ENCODE results near the gene SNCAIP. TPM values are rescaled to one million over a fixed set of nuclear protein-coding genes. Genes with fewer than 3 reads are reported as not detected.

Gene SNCAIP
- total RNA-seq, 1 donor from 2014 or later = 1.2 TPM

- intact Hi-C loops (cut with DNase I) = no loop called here
- ATAC-seq (ENCODE audit: poor library complexity) (no peak), DNase-seq (no peak)
These were observed 508 bp upstream of the SNCAIP start for GRCh38 chr5:122311497-122311960.

DNA sequence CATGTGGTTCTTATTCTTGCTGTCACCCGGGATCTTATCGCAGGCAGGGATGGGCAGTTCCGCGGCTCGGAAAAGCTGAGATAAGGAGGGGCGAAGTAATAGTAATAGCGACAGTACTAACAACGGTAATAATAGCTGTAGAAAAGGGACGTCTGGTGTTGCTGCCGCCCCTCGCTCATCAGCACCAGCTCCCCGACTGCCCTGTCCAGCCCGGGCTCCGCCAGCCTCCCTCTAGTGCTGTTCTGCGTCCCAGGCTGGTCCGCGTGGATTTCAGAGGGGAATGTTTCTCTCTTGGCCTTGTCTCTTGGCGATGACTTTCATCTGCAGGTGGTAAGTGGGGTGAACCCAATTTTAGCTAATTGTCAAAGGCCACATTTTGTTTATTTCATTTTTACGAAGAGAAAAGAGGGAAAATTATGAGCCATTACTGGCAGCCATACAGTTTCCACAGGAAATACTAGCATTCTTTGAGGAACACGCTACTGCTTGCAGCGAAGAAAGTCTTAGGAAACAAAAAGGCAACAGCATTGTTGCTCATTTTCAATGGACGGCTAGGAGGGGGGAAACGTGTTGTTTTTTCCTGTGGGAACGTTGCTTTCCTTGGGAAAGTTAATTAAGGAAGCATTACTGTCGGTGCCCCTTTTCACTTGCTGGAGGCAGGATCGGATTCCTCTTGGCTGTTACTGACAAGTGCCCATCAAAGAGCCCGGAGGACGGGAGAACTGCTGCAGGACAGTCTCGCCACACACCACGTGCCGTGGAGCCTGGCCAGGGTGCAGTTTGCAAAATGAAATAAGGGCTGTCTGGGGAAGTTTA, 762 bp downstream of the SNCAIP start:
- DNase-seq (no peak), ATAC-seq (ENCODE audit: poor library complexity) (peak; percentile 57)
- intact Hi-C loops (cut with DNase I) = no loop called here

- no peak for DNase-seq
- no peak for ATAC-seq (ENCODE audit: poor library complexity)
- intact Hi-C loops (cut with DNase I) = no loop called here
These were observed 2.0 kb downstream of the SNCAIP start for GRCh38 chr5:122314036-122314435.

- intact Hi-C loops (cut with DNase I) = no loop called here
- ATAC-seq (ENCODE audit: poor library complexity) (no peak), DNase-seq (no peak)
These were observed 3.5 kb downstream of the SNCAIP start for GRCh38 chr5:122315521-122315920.

DNA sequence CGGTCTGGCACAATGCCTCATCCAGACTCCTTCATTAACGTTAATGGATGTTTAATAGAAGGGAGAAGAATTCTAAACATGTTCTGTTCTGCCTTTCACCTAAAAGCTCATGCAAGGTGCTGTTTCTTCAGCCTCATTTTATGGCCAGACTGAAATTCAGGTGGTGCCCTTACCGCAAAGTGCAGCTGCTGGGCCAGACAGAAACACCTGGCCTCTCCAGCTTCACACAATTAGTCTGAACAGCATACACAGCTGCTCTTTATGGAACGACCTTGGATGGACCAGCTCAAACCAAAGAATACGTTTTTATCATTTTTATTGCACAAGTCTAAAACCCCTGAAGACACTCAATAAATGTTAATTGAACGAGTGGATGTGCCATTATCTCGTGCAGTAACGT, 4.6 kb downstream of the SNCAIP start:
- DNase-seq = no peak
- intact Hi-C loops (cut with DNase I) = no loop called here
- ATAC-seq (ENCODE audit: poor library complexity) = no peak

DNA sequence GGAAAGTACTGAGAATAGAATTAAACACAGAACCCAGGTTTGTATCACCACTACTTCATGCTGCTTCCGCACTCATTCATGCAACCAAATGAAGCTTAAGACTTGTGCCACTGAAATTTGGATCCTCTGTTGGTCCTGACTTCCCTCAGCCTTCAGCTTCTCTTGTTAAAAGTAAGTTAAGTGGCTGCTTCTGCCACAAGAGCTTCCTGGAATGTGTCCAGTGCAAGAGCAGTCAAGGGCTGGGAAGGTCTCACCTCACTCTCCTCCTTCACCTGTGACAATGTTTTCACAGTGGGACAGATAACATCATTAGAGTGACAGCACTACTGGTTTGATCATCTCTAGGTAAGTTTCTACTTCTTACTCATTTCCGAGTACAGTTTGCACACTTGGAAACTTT, 7.9 kb downstream of the SNCAIP start:
- intact Hi-C loops (cut with DNase I) = no loop called here
- DNase-seq = no peak

DNA sequence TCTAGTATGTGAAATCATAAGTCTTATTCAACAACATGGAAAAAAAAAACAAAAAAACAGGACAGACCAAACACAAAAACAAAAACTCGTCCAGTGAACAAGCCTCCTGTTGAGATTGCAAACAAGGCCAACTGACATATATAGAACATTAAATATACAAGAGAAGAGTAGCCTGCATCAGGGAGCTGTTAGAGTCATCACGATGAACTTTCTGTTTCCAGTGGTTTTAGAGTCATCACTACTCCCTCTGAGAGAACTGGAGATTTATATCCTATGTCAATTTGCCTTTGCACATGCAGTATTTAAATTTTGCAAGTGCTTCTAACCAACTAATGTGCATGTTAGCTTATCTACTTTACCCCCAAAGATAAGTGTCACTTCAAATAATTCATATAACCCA, 9.9 kb downstream of the SNCAIP start:
- ATAC-seq (ENCODE audit: poor library complexity) = no peak
- DNase-seq = no peak
- intact Hi-C loops (cut with DNase I) = no loop called here

More for the DNA sequence above, 7.9 kb downstream of the SNCAIP start:
- peak; percentile 58 for ATAC-seq (ENCODE audit: poor library complexity)

GRCh38 chr5:122322801-122323548, 10.9 kb downstream of the SNCAIP start:
- intact Hi-C loops (cut with DNase I) = no loop called here
- ATAC-seq (ENCODE audit: poor library complexity) (peak; percentile 78), DNase-seq (no peak)

DNA sequence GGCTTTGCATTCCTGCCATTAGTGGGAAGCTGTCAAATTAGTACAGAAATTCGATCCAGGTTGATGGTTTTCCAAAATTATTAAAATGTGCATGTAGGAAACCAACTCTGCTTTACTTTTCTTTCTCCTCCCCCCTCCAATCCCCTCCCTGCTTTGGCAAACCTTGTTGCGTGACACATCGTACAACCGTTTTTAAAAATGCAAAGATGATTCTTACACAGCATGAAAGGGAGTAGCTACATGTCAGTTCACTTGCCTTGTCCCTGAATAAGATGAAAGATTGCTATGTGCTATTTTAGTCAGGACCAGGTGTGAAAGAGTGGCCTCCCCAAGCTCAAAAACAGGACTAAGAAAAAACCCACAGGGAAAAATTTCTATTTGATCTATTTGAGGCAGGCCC, 11.7 kb downstream of the SNCAIP start:
- no peak for DNase-seq
- intact Hi-C loops (cut with DNase I) = no loop called here
- no peak for ATAC-seq (ENCODE audit: poor library complexity)

- ATAC-seq (ENCODE audit: poor library complexity) (no peak), DNase-seq (no peak)
- intact Hi-C loops (cut with DNase I) = no loop called here
These were observed 15.1 kb downstream of the SNCAIP start for GRCh38 chr5:122327110-122327509.

DNA sequence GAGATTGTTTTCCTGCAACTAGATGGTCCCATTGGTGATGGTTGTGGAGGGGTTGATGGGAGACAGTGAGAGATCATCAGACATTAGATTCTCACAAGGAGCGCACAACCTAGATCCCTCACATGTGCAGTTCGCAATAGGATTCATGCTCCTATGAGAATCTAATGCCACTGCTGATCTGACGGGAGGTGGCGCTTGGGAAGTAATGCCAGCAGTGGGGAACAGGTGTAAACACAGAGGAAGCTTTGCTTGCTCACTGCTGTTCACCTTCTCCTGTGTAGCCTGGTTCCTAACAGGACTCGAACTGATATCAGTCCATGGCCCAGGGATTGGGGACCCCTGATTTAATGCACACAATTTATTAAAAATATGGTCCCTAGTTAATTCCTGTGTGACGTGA, 18.8 kb downstream of the SNCAIP start:
- DNase-seq (no peak), ATAC-seq (ENCODE audit: poor library complexity) (no peak)
- intact Hi-C loops (cut with DNase I) = no loop called here

DNA sequence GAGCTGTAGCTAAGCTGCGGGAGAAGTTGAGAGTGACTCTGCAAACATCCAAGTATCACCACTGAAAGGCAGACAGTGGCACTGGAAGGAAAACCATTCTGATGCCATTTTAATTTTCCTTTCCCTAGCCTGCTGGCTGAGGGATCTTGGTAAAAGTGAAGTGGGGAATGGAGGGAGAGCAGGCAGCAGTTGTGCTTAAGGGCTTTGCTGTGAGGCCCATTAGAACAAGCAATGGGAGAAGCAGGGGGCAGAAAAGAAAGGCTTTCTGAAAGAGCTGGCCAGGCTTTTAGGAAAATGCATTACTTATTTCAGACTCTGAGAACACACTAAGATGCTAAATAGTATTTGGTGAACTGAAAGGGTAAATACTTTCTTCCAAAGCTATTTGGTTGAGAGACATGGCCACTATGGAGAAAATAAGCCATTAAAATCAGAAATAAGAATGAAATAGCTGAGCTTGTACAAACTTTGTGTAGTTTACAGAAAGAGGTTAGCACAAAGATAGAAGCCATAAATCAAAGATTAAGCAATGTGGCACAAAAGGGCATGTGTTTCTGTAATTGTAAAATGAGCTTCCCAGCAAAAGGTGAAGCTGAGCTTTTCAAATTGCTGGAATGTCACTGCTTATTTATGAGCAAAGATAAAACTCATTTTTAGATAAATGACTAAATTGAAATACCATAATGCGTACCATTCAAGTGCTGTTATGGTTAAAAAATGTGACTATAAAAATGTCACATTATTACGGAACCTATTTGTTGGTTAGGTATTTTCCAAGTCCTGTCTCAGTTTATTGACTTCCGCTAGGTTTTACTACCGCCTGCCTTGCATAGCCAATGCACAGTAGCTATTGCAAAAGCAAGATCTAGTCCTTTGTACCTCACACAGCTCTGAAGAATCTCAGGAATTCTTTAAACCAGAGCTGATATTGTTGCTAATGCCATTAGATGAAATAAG, 20.8 kb downstream of the SNCAIP start:
- no peak for ATAC-seq (ENCODE audit: poor library complexity)
- intact Hi-C loops (cut with DNase I) = no loop called here

DNA sequence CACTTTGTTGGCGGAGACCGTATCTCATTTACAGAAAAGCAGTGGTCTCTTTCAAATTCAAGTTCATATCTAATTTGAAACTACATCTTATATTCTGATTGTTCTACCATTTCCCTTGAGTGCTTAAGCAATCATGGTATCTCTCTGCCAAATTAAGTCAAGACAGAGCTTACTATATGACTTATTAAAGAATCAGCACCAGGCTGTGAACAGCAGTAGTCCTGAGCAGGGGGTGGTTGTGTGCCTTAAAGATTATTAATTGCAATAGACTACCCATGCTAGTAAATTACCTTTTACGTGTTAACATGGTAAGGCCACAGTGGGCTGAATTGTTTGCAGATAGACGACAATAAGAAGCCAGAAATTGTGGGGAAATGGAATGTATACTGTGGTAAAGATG, 21.5 kb downstream of the SNCAIP start:
- DNase-seq = no peak
- ATAC-seq (ENCODE audit: poor library complexity) = no peak
- intact Hi-C loops (cut with DNase I) = no loop called here

More for the DNA sequence above, 20.8 kb downstream of the SNCAIP start:
- DNase-seq = no peak

DNA sequence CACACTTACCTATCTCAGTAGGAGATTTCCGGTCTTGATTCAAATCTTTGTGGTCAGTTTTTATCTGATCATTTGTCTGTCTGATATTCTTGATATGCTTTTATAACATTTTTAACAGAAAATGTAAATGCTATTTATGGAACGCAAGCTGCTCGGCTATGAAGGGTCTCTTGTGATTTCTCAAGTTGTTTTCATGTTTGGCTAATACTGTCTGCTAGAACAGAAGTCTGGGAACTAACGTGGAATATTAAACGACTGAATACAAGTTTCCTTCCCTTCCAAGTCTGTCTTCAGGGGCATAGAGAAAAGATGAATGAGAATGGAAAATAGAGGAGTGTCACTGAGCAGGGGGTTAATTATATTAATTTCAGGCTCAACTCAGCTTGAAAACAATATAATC, 27.6 kb downstream of the SNCAIP start:
- no peak for DNase-seq
- ATAC-seq (ENCODE audit: poor library complexity) = no peak
- intact Hi-C loops (cut with DNase I) = no loop called here

- DNase-seq (no peak), ATAC-seq (ENCODE audit: poor library complexity) (no peak)
- intact Hi-C loops (cut with DNase I) = no loop called here
These were observed 29.1 kb downstream of the SNCAIP start for GRCh38 chr5:122341087-122341486.

DNA sequence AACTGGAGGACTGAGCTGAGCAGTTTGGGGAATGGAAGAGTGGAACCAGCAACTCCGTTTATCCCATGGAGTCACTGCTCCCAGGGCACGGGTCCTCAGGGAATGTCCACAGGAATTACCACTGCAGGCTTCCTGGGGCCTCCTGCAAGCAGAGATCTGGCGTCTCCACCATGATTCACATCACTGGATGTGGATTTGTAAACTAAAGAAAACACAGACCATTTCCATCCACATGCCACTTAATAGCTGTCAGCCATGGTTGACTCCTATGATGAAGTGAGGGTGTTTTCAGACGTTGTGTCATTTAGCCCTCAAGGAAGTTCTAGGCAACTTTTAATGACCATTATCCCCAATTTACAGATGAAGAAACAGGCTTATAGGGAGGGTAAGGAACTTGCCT, 30.2 kb downstream of the SNCAIP start:
- ATAC-seq (ENCODE audit: poor library complexity) (no peak), DNase-seq (no peak)
- intact Hi-C loops (cut with DNase I) = no loop called here

- no peak for ATAC-seq (ENCODE audit: poor library complexity)
- intact Hi-C loops (cut with DNase I) = no loop called here
- no peak for DNase-seq
These were observed 35.0 kb downstream of the SNCAIP start for GRCh38 chr5:122346897-122347581.

DNA sequence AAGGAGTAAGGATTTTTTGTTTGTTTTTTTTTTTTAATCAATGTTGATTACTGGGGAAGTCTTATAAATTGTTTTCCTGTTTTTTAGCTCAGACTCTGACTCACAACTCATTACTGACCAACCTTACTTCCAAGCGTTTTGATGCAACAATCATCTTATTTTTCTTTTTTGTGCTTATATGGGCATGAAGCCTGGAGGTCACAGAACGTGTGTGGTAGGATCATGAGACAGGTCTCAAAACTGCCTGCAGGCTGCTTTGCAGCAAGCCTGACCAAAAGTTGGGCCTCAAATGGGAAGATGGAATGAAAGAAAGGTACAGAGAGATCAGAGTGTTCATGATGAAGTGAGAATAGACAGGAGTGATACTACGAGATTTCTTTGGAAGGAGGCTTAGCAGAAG, 38.5 kb downstream of the SNCAIP start:
- intact Hi-C loops (cut with DNase I) = no loop called here
- DNase-seq = no peak
- no peak for ATAC-seq (ENCODE audit: poor library complexity)

Data from Right ventricle myocardium superior (tissue), 1 donor.